Measurements from ENCODE around the gene USF3.

Gene USF3

DNA sequence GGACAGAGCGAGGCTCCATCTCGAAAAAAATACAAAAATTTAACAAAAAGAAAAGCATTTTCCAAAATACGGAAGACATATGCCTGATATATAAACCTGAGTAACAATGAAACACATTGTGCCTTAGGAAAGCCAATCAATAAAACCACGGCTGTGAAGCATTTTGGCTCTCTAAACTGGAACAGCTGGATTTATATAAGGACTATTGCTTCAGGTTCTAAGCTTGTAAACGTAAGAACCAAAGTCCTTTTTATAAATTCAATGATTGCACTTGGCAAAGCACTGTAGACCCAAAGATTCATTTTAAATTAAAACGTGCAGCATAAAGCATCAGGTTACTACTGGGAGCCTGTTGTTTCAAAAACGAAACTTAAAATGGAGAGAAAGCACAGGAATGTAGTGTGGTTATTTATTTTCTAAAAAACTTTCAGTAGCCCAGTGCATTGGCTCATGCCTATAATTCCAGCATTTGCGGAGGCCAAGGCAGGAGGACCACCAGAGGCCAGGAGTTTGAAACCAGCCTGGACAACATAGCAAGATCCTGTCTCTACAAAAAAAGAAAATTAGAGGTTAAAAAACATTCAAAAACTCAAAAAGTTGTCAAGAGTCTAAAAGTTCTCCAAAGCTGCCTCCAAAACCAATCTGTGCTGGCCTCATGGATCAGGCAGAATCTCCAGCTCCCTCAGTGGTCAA is 61.5 kb downstream of the USF3 start:
- TF ChIP-seq, protein P1, sequence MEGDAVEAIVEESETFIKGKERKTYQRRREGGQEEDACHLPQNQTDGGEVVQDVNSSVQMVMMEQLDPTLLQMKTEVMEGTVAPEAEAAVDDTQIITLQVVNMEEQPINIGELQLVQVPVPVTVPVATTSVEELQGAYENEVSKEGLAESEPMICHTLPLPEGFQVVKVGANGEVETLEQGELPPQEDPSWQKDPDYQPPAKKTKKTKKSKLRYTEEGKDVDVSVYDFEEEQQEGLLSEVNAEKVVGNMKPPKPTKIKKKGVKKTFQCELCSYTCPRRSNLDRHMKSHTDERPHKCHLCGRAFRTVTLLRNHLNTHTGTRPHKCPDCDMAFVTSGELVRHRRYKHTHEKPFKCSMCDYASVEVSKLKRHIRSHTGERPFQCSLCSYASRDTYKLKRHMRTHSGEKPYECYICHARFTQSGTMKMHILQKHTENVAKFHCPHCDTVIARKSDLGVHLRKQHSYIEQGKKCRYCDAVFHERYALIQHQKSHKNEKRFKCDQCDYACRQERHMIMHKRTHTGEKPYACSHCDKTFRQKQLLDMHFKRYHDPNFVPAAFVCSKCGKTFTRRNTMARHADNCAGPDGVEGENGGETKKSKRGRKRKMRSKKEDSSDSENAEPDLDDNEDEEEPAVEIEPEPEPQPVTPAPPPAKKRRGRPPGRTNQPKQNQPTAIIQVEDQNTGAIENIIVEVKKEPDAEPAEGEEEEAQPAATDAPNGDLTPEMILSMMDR (conservative IDR thresholded peaks at IDR 0.05) = no peak
- TF ChIP-seq ZFX (IDR thresholded peaks at IDR 0.05) = no peak
- no peak overlapping the region for H3K27ac ChIP-seq

DNA sequence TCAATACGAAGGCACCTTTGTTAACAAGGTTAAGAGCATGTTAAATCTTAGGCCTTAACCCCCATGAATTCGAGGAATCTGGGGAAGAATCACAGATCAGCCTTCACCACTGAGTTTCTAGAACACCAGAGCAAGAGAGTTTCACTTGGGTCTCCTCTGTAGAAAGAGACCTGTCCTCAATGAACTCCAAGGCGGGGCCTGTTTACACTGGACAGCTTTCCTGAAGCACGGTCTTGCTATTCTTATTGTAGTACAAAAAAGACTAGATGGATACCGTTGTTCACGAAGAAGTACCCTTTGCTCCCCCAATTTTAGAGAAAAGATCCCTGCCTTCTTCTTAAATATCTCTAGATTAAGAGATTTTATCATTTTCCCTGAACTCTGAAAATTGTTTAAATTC is 64.9 kb downstream of the USF3 start:
- H3K27ac ChIP-seq = no peak overlapping the region
- TF ChIP-seq ZFX (IDR thresholded peaks at IDR 0.05) = no peak
- TF ChIP-seq, protein P1 (conservative IDR thresholded peaks at IDR 0.05) = no peak

DNA sequence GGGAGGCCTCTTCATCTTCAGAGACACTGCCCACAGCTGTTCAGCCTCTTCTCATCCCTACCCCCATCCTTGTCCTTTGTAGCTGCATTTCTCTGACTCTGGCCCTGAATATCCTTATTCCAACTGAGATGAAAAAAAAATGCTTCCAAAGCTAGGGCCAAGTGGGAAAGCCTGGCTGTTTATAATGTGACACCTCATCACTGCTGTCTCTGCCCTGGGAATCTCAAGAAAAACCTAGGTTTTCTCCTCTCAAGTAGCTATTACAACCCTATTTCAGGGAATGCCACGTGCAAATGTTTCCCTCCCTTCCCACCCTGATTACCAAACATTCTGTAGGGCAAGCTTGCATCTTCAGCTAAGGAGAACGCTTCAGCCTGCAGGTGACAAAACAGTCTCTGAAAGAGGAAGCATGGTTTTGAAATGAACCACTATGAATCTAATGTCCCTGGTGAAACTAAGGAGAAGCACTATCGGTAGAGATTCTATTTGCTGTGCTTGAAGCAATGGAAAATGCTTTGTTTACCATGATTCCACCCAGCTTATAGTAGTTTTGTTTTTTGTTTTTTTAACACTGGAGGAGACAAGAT is 65.4 kb downstream of the USF3 start:
- TF ChIP-seq, protein P1 (conservative IDR thresholded peaks at IDR 0.05) = no peak
- H3K27ac ChIP-seq = no peak overlapping the region

DNA sequence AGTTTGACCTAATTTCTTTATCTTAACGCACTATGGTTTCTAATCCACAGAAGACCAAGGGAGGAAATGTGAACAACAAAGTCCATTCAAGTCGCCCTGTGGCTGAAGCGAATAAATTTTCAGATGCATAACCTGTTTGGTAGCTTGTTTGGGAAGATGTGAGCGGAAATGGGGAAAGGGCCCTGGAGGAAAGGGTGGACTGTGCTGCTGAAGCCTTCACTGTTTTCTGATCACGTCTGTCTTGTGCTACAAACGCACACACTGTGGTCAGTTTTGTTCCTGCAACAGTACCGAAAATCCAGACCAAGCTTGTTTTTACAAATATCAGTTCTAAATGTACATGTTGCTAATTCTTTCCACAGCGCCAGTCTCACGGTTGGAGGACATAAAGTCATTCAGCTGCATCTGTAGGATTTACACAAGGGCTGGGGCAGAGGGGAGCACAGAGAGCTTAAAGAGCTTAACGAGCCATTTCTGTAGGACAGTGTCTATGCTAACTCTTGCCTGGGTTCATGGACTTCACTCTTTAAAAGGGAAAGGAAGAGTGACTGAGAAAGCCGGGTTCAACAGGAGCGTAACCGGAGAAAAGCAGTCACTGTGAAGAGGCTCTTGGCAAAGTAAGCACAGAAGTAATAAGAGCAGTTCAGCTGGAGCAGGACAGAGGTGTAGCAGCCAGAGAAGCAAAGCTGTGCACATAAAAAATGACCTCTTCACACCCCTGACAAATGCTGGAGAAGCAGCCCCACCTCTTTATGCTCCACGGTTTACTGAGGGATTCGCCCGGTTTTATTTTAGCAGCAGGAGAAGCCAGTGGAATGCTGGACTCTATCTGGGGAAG is 66.6 kb downstream of the USF3 start:
- no peak overlapping the region for H3K27ac ChIP-seq
- TF ChIP-seq, protein P1 (conservative IDR thresholded peaks at IDR 0.05) = no peak
- TF ChIP-seq ZFX (IDR thresholded peaks at IDR 0.05) = no peak

DNA sequence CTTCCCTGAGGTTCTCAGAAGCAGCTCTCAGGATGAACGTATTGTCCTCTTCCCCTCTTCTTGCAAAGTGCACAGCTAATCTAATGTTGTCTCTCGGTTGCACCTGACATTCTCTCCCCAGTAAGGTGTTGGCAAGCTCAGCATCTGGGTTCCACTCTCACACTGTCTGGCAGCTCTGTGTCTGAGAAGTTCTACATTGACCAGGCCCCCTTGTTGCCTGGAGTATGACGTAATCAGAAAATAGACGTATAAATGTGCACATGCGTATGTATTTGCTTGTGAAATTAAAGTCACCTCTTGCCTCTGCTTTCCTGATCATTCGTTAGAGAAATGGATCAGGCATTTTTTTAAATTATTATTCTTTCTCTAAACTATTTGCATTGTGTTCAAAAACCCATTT is 67.7 kb downstream of the USF3 start:
- no peak overlapping the region for H3K27ac ChIP-seq
- no peak for TF ChIP-seq ZFX (IDR thresholded peaks at IDR 0.05)
- TF ChIP-seq, protein P1 (conservative IDR thresholded peaks at IDR 0.05) = no peak

DNA sequence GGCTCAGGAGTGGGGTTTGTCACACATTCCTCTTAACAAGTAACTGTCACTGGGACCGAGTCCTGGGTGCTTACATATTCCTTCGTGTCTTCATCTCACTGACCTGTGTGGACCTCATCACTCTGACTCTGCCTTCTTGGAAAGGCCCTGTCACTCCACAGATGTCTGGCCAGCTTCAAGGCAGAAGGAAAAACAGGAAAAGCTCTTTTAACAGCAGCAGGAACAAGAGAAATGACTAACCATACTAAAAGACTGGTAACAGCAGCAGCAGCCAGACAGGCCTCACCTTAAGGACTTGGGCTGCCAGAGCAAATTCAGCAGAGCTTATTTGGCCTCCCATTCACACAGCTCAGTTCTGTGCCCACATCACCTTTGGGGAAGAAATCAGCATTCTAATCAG is 68.1 kb downstream of the USF3 start:
- no peak overlapping the region for H3K27ac ChIP-seq
- TF ChIP-seq, protein P1 (conservative IDR thresholded peaks at IDR 0.05) = no peak
- TF ChIP-seq ZFX (IDR thresholded peaks at IDR 0.05) = no peak

Measured in C4-2B (cell line).